HUDEP-2 (cell line): ENCODE results near the gene PMM1.

Experiments
- DNase-seq, 76 experiments: peaks; one replicate each; lab custom pipeline; 2025; ENCODE audit not compliant: unreplicated experiment in 76 of 76; lab: John Stamatoyannopoulos, UW

Gene PMM1

DNA sequence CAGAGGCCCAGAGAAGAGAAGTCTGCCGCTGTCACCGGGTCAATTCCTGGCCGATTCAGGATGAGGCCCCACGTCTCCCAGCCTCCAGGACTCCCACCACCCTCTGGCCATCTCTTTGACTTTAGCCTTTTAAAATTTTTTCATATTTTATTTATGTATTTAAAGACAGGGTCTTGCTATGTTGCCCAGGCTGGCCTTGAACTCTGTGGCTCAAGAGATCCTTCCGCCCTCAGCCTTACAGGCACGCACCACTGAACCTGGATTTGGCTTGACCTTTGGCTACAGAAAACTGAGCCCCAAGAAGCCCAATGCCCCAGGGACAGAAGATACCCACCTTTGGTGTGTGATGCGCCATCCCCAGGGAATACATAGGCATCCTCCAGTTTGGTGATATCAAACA is 49.3 kb downstream of the PMM1 start:
- DNase-seq, result no peak

DNA sequence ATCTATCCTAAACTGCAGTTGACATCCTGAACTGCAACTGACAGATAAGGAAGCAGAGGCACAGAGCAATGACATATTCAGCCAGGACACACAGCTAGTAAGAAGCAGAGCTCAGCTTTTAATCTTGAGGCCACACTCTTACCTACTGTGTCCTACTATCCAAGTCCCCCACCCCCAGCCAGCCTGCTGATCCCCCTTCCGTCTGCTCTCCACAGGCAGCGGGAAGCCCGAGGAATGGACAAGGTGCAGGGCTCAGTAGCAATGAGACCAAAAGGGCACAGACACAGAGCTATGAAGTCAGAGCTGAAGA is 49.7 kb downstream of the PMM1 start:
- peak in 50 of 76 experiments; percentile 17 to 83 (median 42) for DNase-seq

DNA sequence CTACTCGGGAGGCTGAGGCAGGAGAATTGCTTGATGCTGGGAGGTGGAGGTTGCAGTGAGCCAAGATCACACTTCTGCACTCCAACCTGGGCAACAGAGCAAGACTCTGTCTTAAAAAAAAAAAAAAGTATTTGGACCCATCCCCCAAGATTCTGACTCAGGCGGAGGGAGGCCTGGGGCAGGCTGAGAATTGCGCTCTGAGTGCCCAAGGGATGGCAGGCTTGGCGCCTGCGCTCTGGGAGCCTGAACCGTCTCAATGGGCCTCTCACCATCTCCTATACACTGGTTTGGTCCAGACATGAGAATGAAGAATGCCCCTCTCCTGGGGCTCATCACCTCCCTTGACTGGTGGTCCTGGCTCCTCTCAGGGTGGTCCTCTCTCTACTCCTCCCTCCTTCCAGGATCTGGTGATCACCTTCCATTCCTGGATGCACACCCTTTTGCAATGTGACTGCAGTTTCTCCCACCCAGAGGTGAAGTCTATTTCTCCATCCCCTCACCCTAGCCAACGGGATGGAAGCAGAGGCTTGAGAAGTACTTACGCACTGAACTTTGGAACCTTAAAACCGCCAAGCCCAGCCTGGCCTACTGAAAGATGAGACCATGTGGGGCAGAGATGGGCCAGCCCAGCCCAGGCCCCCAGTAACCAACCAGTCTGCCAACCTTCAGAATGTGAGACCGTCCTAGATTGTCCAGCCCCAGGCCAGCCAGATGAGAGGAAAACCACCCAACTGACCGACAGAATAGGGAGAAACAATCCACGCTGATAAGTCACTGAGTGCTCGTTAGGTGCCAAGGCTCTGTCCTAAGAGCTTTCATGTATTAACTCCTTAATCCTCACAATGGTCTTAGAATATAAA is 50.3 kb downstream of the PMM1 start:
- peak in 1 of 76 experiments; percentile 33 for DNase-seq

DNA sequence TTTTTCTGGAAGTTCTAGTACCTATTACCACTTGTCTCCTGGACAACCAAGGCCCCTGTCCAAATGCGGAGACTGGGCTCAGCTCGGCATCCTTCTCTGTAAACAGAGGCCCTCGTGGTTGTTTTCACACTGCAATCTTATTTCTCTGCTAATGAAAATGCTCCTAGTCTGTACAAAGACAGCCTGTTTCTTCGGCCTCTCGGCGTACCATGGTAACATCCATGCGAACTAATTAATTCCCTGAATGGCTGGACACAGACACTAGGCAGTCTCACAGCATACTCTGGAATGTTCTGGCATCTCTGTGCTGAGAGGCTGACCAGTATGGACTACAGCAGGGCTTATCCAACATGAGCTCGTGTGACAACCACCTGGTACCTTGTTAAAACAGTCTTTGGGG is 51.1 kb downstream of the PMM1 start:
- DNase-seq, result no peak

GRCh38 chr22:41537203-41537602 is 52.4 kb downstream of the PMM1 start:
- no peak for DNase-seq

- peak in 4 of 76 experiments; percentile 5 to 27 (median 15) for DNase-seq
Observed at GRCh38 chr22:41535244-41535643, 54.4 kb downstream of the PMM1 start.

- DNase-seq, result no peak
Observed at GRCh38 chr22:41534219-41534618, 55.4 kb downstream of the PMM1 start.

GRCh38 chr22:41532908-41533825 is 56.5 kb downstream of the PMM1 start:
- DNase-seq, result peak in 63 of 76 experiments; percentile 9 to 79 (median 59)

- DNase-seq, result no peak
Observed at GRCh38 chr22:41531715-41532477, 57.7 kb downstream of the PMM1 start.

GRCh38 chr22:41530890-41531714 is 58.5 kb downstream of the PMM1 start:
- no peak for DNase-seq

- DNase-seq, result no peak
Observed at GRCh38 chr22:41528938-41529561, 60.6 kb downstream of the PMM1 start.

GRCh38 chr22:41528132-41528766 is 61.4 kb downstream of the PMM1 start:
- no peak for DNase-seq
